Measurements from ENCODE around the gene LRP2.

- TF ChIP-seq CTCF (IDR thresholded peaks at IDR 0.05) (no peak), ZFX (IDR thresholded peaks at IDR 0.05; ENCODE audit: borderline replicate concordance) (no peak)
Observed at GRCh38 chr2:169119851-169120250, 242.5 kb downstream of the LRP2 start.

All from 22Rv1 (cell line).